CD8-positive, alpha-beta memory T cell (primary cell): Measurements from ENCODE around the gene FARS2. TPM values are rescaled to one million over a fixed set of nuclear protein-coding genes. Genes with fewer than 3 reads are reported as not detected.

Experiments
- CTCF ChIA-PET: fragments of 350-600 bp; sonication (Branson Sonifier 250); formaldehyde crosslinking; loops from one replicate; lab custom pipeline; 2021; ENCODE audit warnings: antibody characterized with exemption; lab: Charles Lee
- POLR2A ChIA-PET: fragments of 350-600 bp; sonication (Branson Sonifier 250); formaldehyde crosslinking; loops from one replicate; lab custom pipeline; 2021; ENCODE audit warnings: antibody characterized with exemption; lab: Charles Lee
- DNase-seq, 5 donors: peaks; one replicate each; pipeline versions ENCODE4 v3.0.0 to v3.0.0-alpha.2; 2020 to 2022; ENCODE audit warnings: mixed read lengths in 1 of 5
- H3K27ac ChIP-seq: one replicate; pipeline ENCODE4 v1.7.0; 2013; ENCODE audit warnings: low read depth, mild to moderate bottlenecking, low read length, moderate library complexity
- H3K27me3 ChIP-seq: 2 replicates; pipeline ENCODE4 v1.7.0; 2013; ENCODE audit warnings: low read length, mild to moderate bottlenecking; ENCODE audit not compliant: insufficient read depth, poor library complexity, severe bottlenecking
- H3K36me3 ChIP-seq: 2 replicates; pipeline ENCODE4 v1.7.0; 2013; ENCODE audit warnings: mild to moderate bottlenecking, low read length, moderate library complexity; ENCODE audit not compliant: insufficient read depth
- H3K4me1 ChIP-seq: 2 replicates; pipeline ENCODE4 v1.7.0; 2013; ENCODE audit warnings: mild to moderate bottlenecking, low read length, moderate library complexity; ENCODE audit not compliant: insufficient read depth
- H3K4me3 ChIP-seq: 2 replicates; pipeline ENCODE4 v1.7.0; 2013; ENCODE audit warnings: mild to moderate bottlenecking, low read length
- H3K9me3 ChIP-seq: 2 replicates; pipeline ENCODE4 v1.7.0; 2013; ENCODE audit warnings: mild to moderate bottlenecking, low read length
- H3K27ac Mint-ChIP-seq, 8 donors: one replicate each; pipeline ENCODE4 v1.8.0; 2020 to 2021; ENCODE audit warnings: mixed read lengths in 8 of 8, mild to moderate bottlenecking in 6 of 8, inconsistent platforms in 3 of 8, moderate library complexity in 3 of 8
- H3K27me3 Mint-ChIP-seq, 2 donors: one replicate each; pipeline ENCODE4 v1.8.0; 2020 to 2021; ENCODE audit warnings: mixed read lengths in 2 of 2, mild to moderate bottlenecking in 1 of 2, moderate library complexity in 1 of 2
- H3K36me3 Mint-ChIP-seq, 3 donors: one replicate each; pipeline ENCODE4 v1.8.0; 2020 to 2021; ENCODE audit warnings: mixed read lengths in 3 of 3, inconsistent platforms in 1 of 3, mild to moderate bottlenecking in 1 of 3
- H3K4me1 Mint-ChIP-seq, 3 donors: one replicate each; pipeline ENCODE4 v1.8.0; 2020 to 2021; ENCODE audit warnings: mixed read lengths in 3 of 3, inconsistent platforms in 1 of 3, mild to moderate bottlenecking in 1 of 3
- H3K4me3 Mint-ChIP-seq, 7 donors: one replicate each; pipeline ENCODE4 v1.8.0; 2020 to 2021; ENCODE audit warnings: mixed read lengths in 7 of 7, mild to moderate bottlenecking in 6 of 7, moderate library complexity in 4 of 7, inconsistent platforms in 2 of 7
- H3K9me3 Mint-ChIP-seq, 5 donors: one replicate each; pipeline ENCODE4 v1.8.0; 2020 to 2022; ENCODE audit warnings: mixed read lengths in 5 of 5, mild to moderate bottlenecking in 3 of 5, moderate library complexity in 2 of 5, inconsistent platforms in 1 of 5
- polyA plus RNA-seq: library from polyadenylated mRNA; unstranded; fragments of 300-500 nt; fragmentation: Illumina TruSeq; gene quantifications from one replicate; pipeline ENCODE4 v1.2.3, GENCODE V29; 2021
- total RNA-seq, 2 experiments: library from RNA; stranded (reverse); gene quantifications; one replicate each; pipeline ENCODE4 v1.2.3, GENCODE V29; 2021

Gene FARS2
- total and polyA plus RNA-seq, 3 experiments from 2014 or later, result 24.5 to 26.0 (median 24.9) TPM

DNA sequence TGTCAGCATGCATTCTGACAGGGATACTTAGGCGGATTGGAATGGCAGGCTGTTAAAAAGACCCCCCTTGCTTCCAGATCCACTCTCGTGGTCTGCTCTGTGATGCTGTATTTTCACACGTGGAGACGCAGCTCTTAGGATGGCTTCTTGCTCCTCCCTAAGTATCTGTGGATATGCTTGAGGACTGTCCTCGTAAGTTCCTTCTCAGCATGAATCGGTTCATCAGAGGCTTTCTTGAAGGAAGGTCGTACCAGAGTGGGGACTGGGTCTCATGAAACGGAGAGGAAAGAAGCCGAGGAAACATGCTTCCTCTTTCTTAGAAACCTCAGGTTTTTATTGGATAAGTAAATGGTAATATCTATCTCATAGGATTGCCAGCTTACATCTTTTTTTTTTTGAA, 220.4 kb downstream of the FARS2 start:
- Mint-ChIP-seq H3K27ac (no peak overlapping the region), H3K27me3 (no peaks in the 10 kb centered on the region), H3K4me3 (no peak overlapping the region), H3K4me1 (peaks cover 7 to 10% (median 9%) of the 10 kb centered on the region in 3 donors), H3K36me3 (peaks cover 0 to 6% (median 0%) of the 10 kb centered on the region in 3 donors), H3K9me3 (no peaks in the 10 kb centered on the region)
- no peaks in the 10 kb centered on the region for H3K27me3 ChIP-seq
- H3K9me3 ChIP-seq, result no peaks in the 10 kb centered on the region
- H3K27ac ChIP-seq, result no peak overlapping the region
- H3K4me3 ChIP-seq, result no peak overlapping the region
- H3K4me1 ChIP-seq, result no peaks in the 10 kb centered on the region
- H3K36me3 ChIP-seq, result no peaks in the 10 kb centered on the region
- ChIA-PET POLR2A (no interaction called here), CTCF (interaction anchor here (1.7 kb wide), 1 partner anchor 10 kb away, joined by 9 read pairs; no protein-coding TSS in a partner anchor)
- no peak for DNase-seq

DNA sequence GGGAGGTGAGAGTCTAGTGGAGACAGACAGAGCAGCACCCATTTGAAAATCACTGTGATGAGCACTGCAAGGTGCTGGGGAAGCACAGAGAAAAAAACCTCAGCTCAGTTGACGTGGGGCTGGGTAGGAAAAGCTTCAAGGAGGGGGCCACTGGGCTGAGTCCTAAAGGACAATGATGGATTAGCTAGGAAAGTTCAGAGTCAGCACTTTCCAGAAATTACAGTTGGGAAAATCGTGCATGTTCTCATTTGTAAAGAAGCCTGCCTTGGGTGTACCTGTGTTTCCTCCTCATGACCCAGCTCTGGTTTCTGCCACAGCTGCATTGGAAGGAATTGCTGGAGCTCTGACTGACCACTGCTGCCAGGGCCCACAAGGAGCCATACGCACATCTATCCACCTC, 221.3 kb downstream of the FARS2 start:
- no peak overlapping the region for H3K4me3 Mint-ChIP-seq
- H3K27me3 Mint-ChIP-seq, result no peaks in the 10 kb centered on the region
- H3K27ac Mint-ChIP-seq, result no peak overlapping the region
- H3K4me1 ChIP-seq, result no peaks in the 10 kb centered on the region
- H3K36me3 Mint-ChIP-seq, result peaks cover 0 to 11% (median 3%) of the 10 kb centered on the region in 3 donors
- H3K4me3 ChIP-seq, result no peak overlapping the region
- POLR2A ChIA-PET, result no interaction called here
- H3K9me3 ChIP-seq, result no peaks in the 10 kb centered on the region
- DNase-seq, result no peak
- CTCF ChIA-PET, result interaction anchor here (1.7 kb wide), 1 partner anchor 11 kb away, joined by 9 read pairs; no protein-coding TSS in a partner anchor
- no peaks in the 10 kb centered on the region for H3K36me3 ChIP-seq
- H3K27me3 ChIP-seq, result no peaks in the 10 kb centered on the region
- no peaks in the 10 kb centered on the region for H3K9me3 Mint-ChIP-seq
- H3K4me1 Mint-ChIP-seq, result peaks cover 7 to 10% (median 9%) of the 10 kb centered on the region in 3 donors
- no peak overlapping the region for H3K27ac ChIP-seq

DNA sequence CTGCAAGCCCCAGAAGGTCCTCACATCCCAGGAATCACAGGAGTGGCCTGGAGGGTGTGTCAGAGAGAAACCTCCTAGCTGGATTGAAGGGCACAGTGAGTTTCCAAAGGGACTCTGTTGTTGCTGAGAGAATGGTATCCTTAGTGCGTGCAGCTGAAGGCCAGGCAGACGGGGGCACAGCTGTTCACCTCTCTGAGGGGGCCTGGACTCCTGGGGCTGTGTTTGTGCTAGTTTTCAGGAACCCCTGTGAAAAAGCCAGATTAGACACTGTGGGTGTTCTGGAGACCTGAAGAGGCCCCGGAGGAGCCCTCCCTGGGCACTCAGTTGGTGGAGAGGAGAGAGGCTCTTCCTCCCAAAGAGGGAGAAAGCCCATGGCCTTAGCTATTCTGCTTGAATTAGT, 223.4 kb downstream of the FARS2 start:
- POLR2A ChIA-PET, result no interaction called here
- no peaks in the 10 kb centered on the region for H3K27me3 Mint-ChIP-seq
- H3K27ac ChIP-seq, result no peak overlapping the region

DNA sequence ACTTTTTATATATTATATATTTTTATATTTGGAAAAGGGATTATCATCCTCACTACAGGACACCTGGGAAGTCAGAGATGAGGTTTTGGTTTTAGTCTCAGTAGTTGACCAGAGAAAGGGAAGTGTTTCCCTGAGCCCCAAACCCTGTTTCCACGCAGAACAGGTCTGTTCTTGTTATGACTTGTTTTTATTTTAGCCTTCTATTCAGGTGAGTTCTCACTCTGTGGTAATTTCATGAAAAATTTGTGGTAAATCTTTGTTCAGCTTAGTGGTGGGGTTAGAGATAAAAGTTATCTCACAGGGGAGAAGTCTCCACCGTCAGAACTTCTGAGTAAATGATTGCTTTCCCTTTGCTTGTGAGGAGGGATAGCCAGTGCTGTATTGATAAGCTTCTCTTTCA, 224.9 kb downstream of the FARS2 start:
- H3K4me3 Mint-ChIP-seq, result no peak overlapping the region
- Histone ChIP-seq H3K9me3 (no peaks in the 10 kb centered on the region), H3K27ac (no peak overlapping the region), H3K36me3 (no peaks in the 10 kb centered on the region), H3K4me1 (no peaks in the 10 kb centered on the region), H3K4me3 (no peak overlapping the region), H3K27me3 (no peaks in the 10 kb centered on the region)
- H3K27me3 Mint-ChIP-seq, result no peaks in the 10 kb centered on the region
- DNase-seq, result no peak
- peaks cover 3 to 18% (median 8%) of the 10 kb centered on the region in 3 donors for H3K36me3 Mint-ChIP-seq
- ChIA-PET POLR2A (no interaction called here), CTCF (no interaction called here)
- peaks cover 6 to 10% (median 7%) of the 10 kb centered on the region in 3 donors for H3K4me1 Mint-ChIP-seq
- H3K9me3 Mint-ChIP-seq, result no peaks in the 10 kb centered on the region
- H3K27ac Mint-ChIP-seq, result peak overlapping the region in 3 of 8 donors; percentile 3 to 72 (median 51)

More for the DNA sequence above, 223.4 kb downstream of the FARS2 start:
- no peak overlapping the region for H3K4me3 ChIP-seq
- Mint-ChIP-seq H3K4me1 (peaks cover 7 to 10% (median 9%) of the 10 kb centered on the region in 3 donors), H3K9me3 (no peaks in the 10 kb centered on the region), H3K27ac (peak overlapping the region in 1 of 8 donors; percentile 47), H3K4me3 (peak overlapping the region in 1 of 7 donors; percentile 11), H3K36me3 (peaks cover 3 to 16% (median 6%) of the 10 kb centered on the region in 3 donors)
- no peak for DNase-seq
- H3K27me3 ChIP-seq, result no peaks in the 10 kb centered on the region
- no peaks in the 10 kb centered on the region for H3K4me1 ChIP-seq
- H3K36me3 ChIP-seq, result no peaks in the 10 kb centered on the region
- CTCF ChIA-PET, result no interaction called here
- no peaks in the 10 kb centered on the region for H3K9me3 ChIP-seq

DNA sequence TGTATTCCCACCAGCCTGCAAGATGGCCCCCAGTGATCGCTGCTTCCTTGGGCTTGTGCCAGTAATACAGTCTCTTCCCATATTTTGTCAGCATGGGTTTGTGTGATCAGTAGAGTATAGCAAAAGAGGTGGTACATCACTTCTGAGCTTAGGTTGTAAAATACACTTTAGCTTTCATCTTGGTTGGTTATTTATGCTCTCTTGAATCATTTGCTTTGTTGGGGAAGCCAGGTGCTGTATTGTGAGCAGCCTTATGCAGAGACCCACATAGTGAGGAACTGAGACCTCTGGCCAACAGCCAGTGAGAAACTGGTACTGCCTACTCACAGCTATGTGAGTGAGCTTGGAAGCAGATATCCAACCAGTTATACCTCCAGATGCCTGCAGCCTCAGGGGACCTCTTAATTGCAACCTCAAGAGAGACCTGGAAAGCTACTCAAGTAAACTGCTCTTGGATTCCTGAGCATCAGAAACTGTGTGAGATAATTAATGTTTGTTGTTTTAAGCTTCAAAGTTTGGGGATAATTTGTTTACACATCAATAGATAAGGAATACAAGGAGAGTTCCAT, 229.3 kb downstream of the FARS2 start:
- Histone ChIP-seq H3K27ac (no peak overlapping the region), H3K4me1 (no peaks in the 10 kb centered on the region), H3K27me3 (no peaks in the 10 kb centered on the region), H3K9me3 (no peaks in the 10 kb centered on the region), H3K4me3 (no peak overlapping the region), H3K36me3 (no peaks in the 10 kb centered on the region)
- peaks cover 2 to 5% (median 2%) of the 10 kb centered on the region in 3 donors for H3K4me1 Mint-ChIP-seq
- DNase-seq, result no peak
- H3K36me3 Mint-ChIP-seq, result peaks cover 3 to 21% (median 11%) of the 10 kb centered on the region in 3 donors
- H3K27ac Mint-ChIP-seq, result peak overlapping the region in 1 of 8 donors; percentile 18
- no peaks in the 10 kb centered on the region for H3K27me3 Mint-ChIP-seq
- ChIA-PET POLR2A (no interaction called here), CTCF (no interaction called here)
- no peaks in the 10 kb centered on the region for H3K9me3 Mint-ChIP-seq
- no peak overlapping the region for H3K4me3 Mint-ChIP-seq

DNA sequence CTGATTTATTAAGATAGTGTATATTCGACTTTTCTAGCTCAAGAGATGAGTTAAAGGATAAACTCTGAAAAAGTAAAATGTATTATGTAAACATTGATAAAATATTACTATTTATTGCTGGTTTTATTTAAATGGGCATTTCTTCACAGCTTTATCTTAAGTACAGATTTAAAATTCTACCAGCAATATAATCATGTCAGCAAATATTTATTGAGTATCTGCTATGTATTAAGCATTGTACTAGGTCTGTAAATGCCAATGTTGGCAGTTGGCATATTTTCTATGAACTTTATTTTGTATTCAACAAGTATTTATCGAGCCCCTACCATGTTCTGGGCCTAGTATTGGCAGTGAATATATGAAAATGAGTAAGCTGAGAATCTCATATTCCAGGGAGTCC, 231.0 kb downstream of the FARS2 start:
- H3K27me3 Mint-ChIP-seq, result no peaks in the 10 kb centered on the region
- Histone ChIP-seq H3K36me3 (no peaks in the 10 kb centered on the region), H3K9me3 (no peaks in the 10 kb centered on the region), H3K27ac (no peak overlapping the region), H3K4me1 (no peaks in the 10 kb centered on the region), H3K27me3 (no peaks in the 10 kb centered on the region), H3K4me3 (no peak overlapping the region)
- CTCF ChIA-PET, result no interaction called here
- peaks cover 3 to 15% (median 8%) of the 10 kb centered on the region in 3 donors for H3K36me3 Mint-ChIP-seq
- no peak for DNase-seq
- H3K4me1 Mint-ChIP-seq, result peaks cover 0 to 3% (median 0%) of the 10 kb centered on the region in 3 donors
- no peak overlapping the region for H3K27ac Mint-ChIP-seq
- no peak overlapping the region for H3K4me3 Mint-ChIP-seq
- POLR2A ChIA-PET, result interaction anchor here (0.7 kb wide), 1 partner anchor 11 kb away, joined by 3 read pairs; no protein-coding TSS in a partner anchor
- H3K9me3 Mint-ChIP-seq, result no peaks in the 10 kb centered on the region

DNA sequence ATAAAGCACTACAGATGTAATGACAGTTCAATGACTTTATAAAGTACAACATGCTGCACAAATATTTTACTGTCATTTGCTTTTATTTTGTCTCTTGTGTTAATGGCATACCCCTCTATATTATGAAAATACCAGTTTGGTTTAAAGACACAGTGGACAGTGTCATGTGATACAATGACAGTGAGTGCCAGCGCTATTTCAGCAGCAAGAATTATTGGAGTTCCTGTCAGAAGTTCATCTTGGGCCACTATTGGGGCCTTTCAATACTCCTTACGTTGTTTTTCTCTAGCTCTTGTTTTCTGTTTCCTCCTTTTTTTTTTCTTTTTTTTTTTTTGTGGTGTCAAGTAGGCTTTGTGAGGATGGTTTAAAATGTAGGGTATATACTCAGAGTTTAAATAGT, 232.5 kb downstream of the FARS2 start:
- H3K36me3 Mint-ChIP-seq, result peaks cover 3 to 14% (median 12%) of the 10 kb centered on the region in 3 donors
- H3K9me3 Mint-ChIP-seq, result no peaks in the 10 kb centered on the region
- Histone ChIP-seq H3K27me3 (no peaks in the 10 kb centered on the region), H3K9me3 (no peaks in the 10 kb centered on the region), H3K36me3 (no peaks in the 10 kb centered on the region), H3K4me3 (no peak overlapping the region), H3K27ac (no peak overlapping the region), H3K4me1 (no peaks in the 10 kb centered on the region)
- H3K4me3 Mint-ChIP-seq, result no peak overlapping the region
- DNase-seq, result no peak
- ChIA-PET POLR2A (no interaction called here), CTCF (interaction anchor here (1.3 kb wide), 1 partner anchor 11 kb away, joined by 6 read pairs; no protein-coding TSS in a partner anchor)
- H3K4me1 Mint-ChIP-seq, result peaks cover 3 to 12% (median 10%) of the 10 kb centered on the region in 3 donors
- no peak overlapping the region for H3K27ac Mint-ChIP-seq
- H3K27me3 Mint-ChIP-seq, result no peaks in the 10 kb centered on the region

DNA sequence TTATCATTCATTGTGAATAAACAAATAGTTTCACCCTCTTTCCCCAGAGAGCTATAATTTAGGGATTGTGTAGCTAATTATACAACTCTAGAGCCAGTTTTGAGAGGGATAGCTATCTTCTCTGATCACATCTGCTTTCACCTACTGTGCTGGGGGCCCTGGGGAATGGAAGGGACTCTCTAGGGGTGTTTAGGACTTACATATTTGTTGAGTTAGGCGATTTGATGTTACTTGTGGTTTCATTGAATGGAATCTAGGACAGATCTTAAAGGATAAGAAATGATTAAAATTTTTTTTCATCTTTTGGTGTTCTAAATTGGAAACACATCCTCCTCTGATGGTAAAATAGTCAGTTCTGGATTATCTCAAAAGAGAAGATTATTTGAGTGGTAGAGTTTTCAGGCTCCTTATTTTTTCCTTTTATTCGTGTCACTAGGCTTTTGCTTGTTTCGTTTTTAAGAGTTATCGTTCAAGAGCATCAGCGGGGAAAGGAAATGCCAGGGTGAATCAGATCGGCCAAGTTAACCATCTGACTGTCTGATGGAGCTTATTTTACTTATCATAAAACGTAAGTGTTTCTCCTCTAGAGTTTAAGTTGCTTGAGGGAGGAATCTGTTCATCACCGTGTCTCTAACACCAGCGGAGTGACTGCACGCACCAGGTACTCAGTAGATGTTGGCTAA, 236.7 kb downstream of the FARS2 start:
- ChIA-PET CTCF (interaction anchor here (1.5 kb wide), 1 partner anchor 8 kb away, joined by 4 read pairs; no protein-coding TSS in a partner anchor), POLR2A (no interaction called here)
- Mint-ChIP-seq H3K36me3 (peaks cover 8 to 12% (median 12%) of the 10 kb centered on the region in 3 donors), H3K4me3 (peak overlapping the region; percentile 1 to 79 (median 69)), H3K27me3 (no peaks in the 10 kb centered on the region), H3K4me1 (peaks cover 17 to 32% (median 32%) of the 10 kb centered on the region in 3 donors), H3K27ac (peak overlapping the region in 7 of 8 donors; percentile 6 to 91 (median 68)), H3K9me3 (no peaks in the 10 kb centered on the region)
- Histone ChIP-seq H3K36me3 (no peaks in the 10 kb centered on the region), H3K9me3 (no peaks in the 10 kb centered on the region), H3K27ac (no peak overlapping the region), H3K4me1 (no peaks in the 10 kb centered on the region), H3K4me3 (no peak overlapping the region), H3K27me3 (no peaks in the 10 kb centered on the region)
- no peak for DNase-seq
